ENCODE results near the gene ABHD16B.

- no peak for TF ChIP-seq CTCF (IDR thresholded peaks at IDR 0.05)
- TF ChIP-seq POLR2A (IDR thresholded peaks at IDR 0.05), result no peak
Observed at GRCh38 chr20:63825331-63826118, 35.8 kb upstream of the ABHD16B start.
